Stomach smooth muscle (tissue), 2 donors: ENCODE results near the gene SERPINB6.
"Not testable (repeated sequence)": the region's sequence is repeated elsewhere in the genome, so short reads cannot be mapped to it uniquely, and the experiment has no call there.

Experiments used
- H3K27ac ChIP-seq: one replicate; pipeline ENCODE4 v1.7.0; 2013; ENCODE audit warnings: mild to moderate bottlenecking, low read length, inconsistent platforms
- H3K27me3 ChIP-seq, 2 donors: one replicate each; pipeline ENCODE4 v1.7.0; 2013; ENCODE audit warnings: low read length in 2 of 2; ENCODE audit not compliant: insufficient read depth in 2 of 2, control insufficient read depth in 1 of 2
- H3K36me3 ChIP-seq, 2 donors: one replicate each; pipeline ENCODE4 v1.7.0; 2013; ENCODE audit warnings: low read length in 2 of 2; ENCODE audit not compliant: control insufficient read depth in 2 of 2, insufficient read depth in 2 of 2
- H3K4me1 ChIP-seq: one replicate; pipeline ENCODE4 v1.7.0; 2013; ENCODE audit warnings: low read length; ENCODE audit not compliant: control insufficient read depth, insufficient read depth
- H3K4me3 ChIP-seq, 2 donors: one replicate each; pipeline ENCODE4 v1.7.0; 2013; ENCODE audit warnings: low read length in 2 of 2
- H3K9ac ChIP-seq, 2 donors: one replicate each; pipeline ENCODE4 v1.7.0; 2013; ENCODE audit warnings: low read length in 2 of 2, mild to moderate bottlenecking in 1 of 2
- H3K9me3 ChIP-seq, 2 donors: one replicate each; pipeline ENCODE4 v1.7.0; 2013; ENCODE audit warnings: low read length in 2 of 2; ENCODE audit not compliant: control insufficient read depth in 2 of 2
- donor health status: healthy.
- donor health status: Pancreatic carcinoma.

SERPINB6 gene

GRCh38 chr6:2976571-2977085 is 5.3 kb upstream of the SERPINB6 start:
- no peak overlapping the region for H3K27ac ChIP-seq
- peaks cover 13% of the 10 kb centered on the region for H3K4me1 ChIP-seq
- H3K36me3 ChIP-seq: no peaks in the 10 kb centered on the region
- H3K4me3 ChIP-seq: no peak overlapping the region
- no peaks in the 10 kb centered on the region for H3K9me3 ChIP-seq
- no peaks in the 10 kb centered on the region for H3K27me3 ChIP-seq
- no peak overlapping the region for H3K9ac ChIP-seq

GRCh38 chr6:2976060-2976459 is 4.7 kb upstream of the SERPINB6 start:
- Histone ChIP-seq H3K27ac (no peak overlapping the region), H3K4me3 (no peak overlapping the region), H3K9me3 (no peaks in the 10 kb centered on the region), H3K4me1 (peaks cover 9% of the 10 kb centered on the region), H3K9ac (no peak overlapping the region), H3K27me3 (no peaks in the 10 kb centered on the region), H3K36me3 (no peaks in the 10 kb centered on the region)

- Histone ChIP-seq H3K36me3 (no peaks in the 10 kb centered on the region), H3K4me1 (peaks cover 18% of the 10 kb centered on the region), H3K9ac (no peak overlapping the region), H3K9me3 (no peaks in the 10 kb centered on the region), H3K27me3 (no peaks in the 10 kb centered on the region), H3K27ac (no peak overlapping the region), H3K4me3 (no peak overlapping the region)
Measured at GRCh38 chr6:2973676-2974075, 2.3 kb upstream of the SERPINB6 start.

- H3K4me3 ChIP-seq, H3K27ac ChIP-seq, H3K9me3 ChIP-seq, H3K9ac ChIP-seq, H3K36me3 ChIP-seq, H3K27me3 ChIP-seq: not testable (repeated sequence)
- H3K4me1 ChIP-seq: peaks cover 18% of the 10 kb centered on the region
Measured at GRCh38 chr6:2973180-2973579, 1.8 kb upstream of the SERPINB6 start.

- not testable (repeated sequence) for H3K9me3 ChIP-seq, H3K9ac ChIP-seq, H3K27ac ChIP-seq, H3K4me3 ChIP-seq, H3K27me3 ChIP-seq, H3K36me3 ChIP-seq
- peaks cover 18% of the 10 kb centered on the region for H3K4me1 ChIP-seq
Measured at GRCh38 chr6:2972685-2973084, 1.3 kb upstream of the SERPINB6 start.

GRCh38 chr6:2972219-2972487 is 786 bp upstream of the SERPINB6 start:
- Histone ChIP-seq H3K4me3 (peak overlapping the region; percentile 83), H3K9ac (peak overlapping the region; percentile 89 to 94), H3K27ac (peak overlapping the region; percentile 95), H3K4me1 (peaks cover 13% of the 10 kb centered on the region)
- H3K9me3 ChIP-seq, H3K27me3 ChIP-seq, H3K36me3 ChIP-seq: not testable (repeated sequence)

GRCh38 chr6:2970753-2971419 is 481 bp downstream of the SERPINB6 start:
- peaks cover 13% of the 10 kb centered on the region for H3K4me1 ChIP-seq
- H3K27me3 ChIP-seq: no peaks in the 10 kb centered on the region
- no peaks in the 10 kb centered on the region for H3K36me3 ChIP-seq
- peak overlapping the region; percentile 95 for H3K27ac ChIP-seq
- no peaks in the 10 kb centered on the region for H3K9me3 ChIP-seq
- peak overlapping the region; percentile 72 to 94 for H3K9ac ChIP-seq
- peak overlapping the region; percentile 83 for H3K4me3 ChIP-seq

GRCh38 chr6:2970034-2970685 is 1.2 kb downstream of the SERPINB6 start:
- peak overlapping the region; percentile 72 to 94 for H3K9ac ChIP-seq
- no peaks in the 10 kb centered on the region for H3K36me3 ChIP-seq
- peaks cover 13% of the 10 kb centered on the region for H3K4me1 ChIP-seq
- peak overlapping the region; percentile 95 for H3K27ac ChIP-seq
- no peaks in the 10 kb centered on the region for H3K27me3 ChIP-seq
- no peaks in the 10 kb centered on the region for H3K9me3 ChIP-seq
- H3K4me3 ChIP-seq: peak overlapping the region; percentile 83

GRCh38 chr6:2969549-2969948 is 1.8 kb downstream of the SERPINB6 start:
- H3K4me3 ChIP-seq: no peak overlapping the region

GRCh38 chr6:2968600-2969135 is 2.7 kb downstream of the SERPINB6 start:
- Histone ChIP-seq H3K4me3 (no peak overlapping the region), H3K36me3 (no peaks in the 10 kb centered on the region), H3K9me3 (no peaks in the 10 kb centered on the region), H3K27me3 (no peaks in the 10 kb centered on the region), H3K27ac (peak overlapping the region; percentile 1), H3K9ac (no peak overlapping the region), H3K4me1 (peaks cover 16% of the 10 kb centered on the region)

More at GRCh38 chr6:2969549-2969948, 1.8 kb downstream of the SERPINB6 start:
- H3K4me1 ChIP-seq: peaks cover 13% of the 10 kb centered on the region
- no peaks in the 10 kb centered on the region for H3K9me3 ChIP-seq
- peak overlapping the region; percentile 95 for H3K27ac ChIP-seq
- H3K27me3 ChIP-seq: no peaks in the 10 kb centered on the region
- H3K9ac ChIP-seq: peak overlapping the region in 1 of 2 donors; percentile 94
- no peaks in the 10 kb centered on the region for H3K36me3 ChIP-seq

- no peak overlapping the region for H3K4me3 ChIP-seq
- H3K9me3 ChIP-seq: no peaks in the 10 kb centered on the region
- H3K9ac ChIP-seq: no peak overlapping the region
- no peaks in the 10 kb centered on the region for H3K27me3 ChIP-seq
- H3K4me1 ChIP-seq: peaks cover 16% of the 10 kb centered on the region
- no peak overlapping the region for H3K27ac ChIP-seq
- H3K36me3 ChIP-seq: no peaks in the 10 kb centered on the region
Measured at GRCh38 chr6:2967936-2968335, 3.4 kb downstream of the SERPINB6 start.
